Activated T-cell treated with anti-CD3 and anti-CD28 coated beads, Interleukin-2, amount 50 U/mL, for 4 hours (primary cell): ENCODE measurements around the gene BCAR3. TPM values are rescaled to one million over a fixed set of nuclear protein-coding genes. Genes with fewer than 3 reads are reported as not detected.
"Not testable (repeated sequence)": the region's sequence is repeated elsewhere in the genome, so short reads cannot be mapped to it uniquely, and the experiment has no call there.

Experiments
- ATAC-seq, 2 donors: fragments of 200-7000 bp; cut with Tn5 transposase; one replicate each; pipeline ENCODE4 v1.10.0; 2021
- DNase-seq: peaks from one replicate; pipeline ENCODE4 v3.0.0-alpha.2; 2020
- H3K27me3 Mint-ChIP-seq: one replicate; pipeline ENCODE4 v1.8.0; 2021; ENCODE audit warnings: low read depth, mixed read lengths
- H3K36me3 Mint-ChIP-seq: one replicate; pipeline ENCODE4 v1.8.0; 2022; ENCODE audit warnings: mixed read lengths; ENCODE audit not compliant: insufficient read depth
- H3K4me1 Mint-ChIP-seq: one replicate; pipeline ENCODE4 v1.8.0; 2021; ENCODE audit warnings: low read depth, mixed read lengths
- H3K4me3 Mint-ChIP-seq: one replicate; pipeline ENCODE4 v1.8.0; 2021; ENCODE audit warnings: mild to moderate bottlenecking, moderate library complexity, mixed read lengths
- H3K9me3 Mint-ChIP-seq: one replicate; pipeline ENCODE4 v1.8.0; 2021; ENCODE audit warnings: mixed read lengths
- total RNA-seq, 3 donors: library from RNA; stranded (reverse); gene quantifications; one replicate each; pipeline ENCODE4 v1.2.1, GENCODE V29; 2021

BCAR3 gene
- total RNA-seq, 3 donors from 2014 or later: 0.53 to 1.7 (median 1.2) TPM

DNA sequence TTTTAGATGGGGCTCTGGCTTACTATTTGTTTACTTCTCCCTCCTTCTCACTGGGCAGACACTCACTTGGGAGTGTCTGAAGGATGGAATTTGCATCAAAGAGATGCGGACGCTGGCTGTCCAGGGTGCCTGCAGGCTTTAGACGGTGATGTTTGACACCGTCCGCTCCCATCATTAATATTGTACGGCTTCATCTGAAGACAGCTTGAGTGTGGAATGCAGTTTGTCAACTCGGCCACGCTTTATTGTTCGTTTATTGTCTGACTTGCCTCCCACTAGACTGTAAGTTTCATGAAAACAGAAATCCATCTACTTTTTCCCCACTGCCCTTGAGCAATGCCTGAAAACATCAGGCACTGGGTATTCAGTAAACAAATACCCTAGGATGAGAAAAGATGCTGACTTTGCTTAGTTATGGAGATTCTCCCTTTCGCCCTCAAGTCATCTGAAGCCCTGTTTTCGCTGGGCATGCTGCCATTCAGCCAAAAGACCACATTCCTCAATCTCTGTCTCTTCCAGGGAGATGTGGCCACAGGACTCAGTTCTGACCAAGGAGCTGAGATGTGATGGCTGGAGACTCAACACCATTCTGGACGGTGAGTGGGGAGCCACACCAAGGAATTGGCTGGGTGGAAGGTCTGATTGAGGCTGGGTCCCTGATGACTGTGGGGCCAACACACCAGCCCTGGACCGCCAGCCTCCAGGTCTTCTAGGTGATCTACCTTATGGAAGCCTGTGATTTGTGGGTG, 87.6 kb downstream of the BCAR3 start:
- H3K4me3 Mint-ChIP-seq: no peak overlapping the region
- no peaks in the 10 kb centered on the region for H3K36me3 Mint-ChIP-seq
- peaks cover 12% of the 10 kb centered on the region for H3K4me1 Mint-ChIP-seq
- no peaks in the 10 kb centered on the region for H3K9me3 Mint-ChIP-seq
- no peak for DNase-seq
- H3K27me3 Mint-ChIP-seq: no peaks in the 10 kb centered on the region
- no peak for ATAC-seq

DNA sequence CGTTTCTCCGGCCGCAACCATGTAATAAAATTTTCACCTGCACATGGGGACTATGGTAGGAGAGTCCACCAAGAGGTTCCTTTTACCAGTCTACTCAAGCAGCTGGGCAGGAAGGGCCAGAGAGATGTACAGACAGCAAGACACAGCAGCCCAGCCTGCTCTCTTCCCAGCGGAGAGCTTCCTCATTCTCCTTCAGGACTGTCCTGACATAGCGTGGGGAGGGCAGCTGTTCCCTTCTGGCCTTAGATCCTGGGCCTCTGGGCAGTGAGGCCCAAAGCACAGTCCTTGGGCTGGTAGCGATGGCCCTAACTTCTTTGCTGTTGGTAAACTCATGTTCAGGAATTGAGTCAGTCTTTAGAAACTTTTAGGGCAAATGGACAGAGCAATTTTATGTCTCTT, 89.1 kb downstream of the BCAR3 start:
- DNase-seq (no peak), ATAC-seq (no peak)
- Mint-ChIP-seq H3K36me3 (no peaks in the 10 kb centered on the region), H3K27me3 (no peaks in the 10 kb centered on the region), H3K4me1 (peaks cover 12% of the 10 kb centered on the region), H3K9me3 (no peaks in the 10 kb centered on the region), H3K4me3 (no peak overlapping the region)

DNA sequence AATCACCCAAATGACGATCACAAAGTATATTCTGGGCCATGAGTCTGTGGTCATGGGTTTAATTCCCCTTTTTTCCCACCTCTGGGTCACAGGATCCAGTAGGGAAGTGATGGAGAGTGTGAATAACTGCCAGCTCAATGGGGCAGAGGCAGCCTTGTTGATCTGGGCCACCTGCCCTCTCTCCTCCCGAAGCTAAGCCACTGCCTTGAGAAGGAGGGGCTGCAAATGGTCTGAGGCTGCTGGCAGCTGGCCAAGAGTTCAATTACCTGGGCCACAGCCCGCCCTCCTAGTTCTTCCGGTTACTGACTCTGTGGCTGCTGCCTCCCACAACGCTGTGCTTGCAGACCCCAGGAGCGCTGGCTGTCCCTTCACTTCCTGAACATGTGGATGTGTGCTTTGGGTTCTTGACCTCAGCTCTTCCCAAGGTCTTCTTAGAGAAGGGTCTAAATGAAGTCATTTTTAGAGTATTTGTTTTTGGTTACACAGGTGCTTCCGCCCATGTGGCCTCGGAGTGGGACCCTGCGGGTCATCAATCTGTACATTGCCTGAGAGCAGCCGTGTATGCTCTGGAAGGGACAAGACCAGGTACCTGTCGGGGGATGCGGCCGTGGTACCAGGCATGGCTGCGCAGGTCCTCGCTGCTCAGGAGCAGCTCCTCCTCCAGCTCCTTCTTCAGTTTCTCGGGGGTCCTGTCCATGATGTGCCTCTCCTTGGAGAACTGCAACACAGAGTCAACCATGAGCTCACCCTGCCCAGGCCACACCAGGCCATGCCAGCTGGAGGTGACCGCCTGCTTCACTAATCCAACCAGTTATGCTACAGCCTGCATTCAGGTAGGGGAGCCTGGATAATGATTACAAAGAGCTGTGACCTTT, 89.7 kb downstream of the BCAR3 start:
- peak in 1 of 2 donors; percentile 10 for ATAC-seq
- Mint-ChIP-seq H3K27me3 (no peaks in the 10 kb centered on the region), H3K4me1 (peaks cover 12% of the 10 kb centered on the region), H3K4me3 (no peak overlapping the region), H3K36me3 (no peaks in the 10 kb centered on the region), H3K9me3 (no peaks in the 10 kb centered on the region)
- DNase-seq: no peak

DNA sequence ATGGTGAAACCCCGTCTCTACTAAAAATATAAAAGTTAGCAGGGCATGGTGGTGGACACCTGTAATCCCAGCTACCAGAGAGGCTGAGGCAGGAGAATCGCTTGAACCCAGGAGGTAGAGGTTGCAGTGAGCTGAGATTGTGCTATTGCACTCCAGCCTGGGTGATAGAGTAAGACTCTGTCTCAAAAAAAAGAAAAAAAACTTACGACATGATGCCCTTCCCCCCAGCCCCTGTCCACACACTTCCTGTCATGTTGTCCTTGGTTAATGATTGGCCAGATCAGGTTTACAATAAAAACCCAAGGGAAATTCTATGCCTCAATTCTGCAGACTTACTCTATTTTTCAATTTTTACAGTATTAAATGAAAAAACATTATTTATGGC, 90.4 kb downstream of the BCAR3 start:
- peaks cover 12% of the 10 kb centered on the region for H3K4me1 Mint-ChIP-seq
- H3K36me3 Mint-ChIP-seq, H3K27me3 Mint-ChIP-seq, H3K4me3 Mint-ChIP-seq, ATAC-seq, DNase-seq, H3K9me3 Mint-ChIP-seq: not testable (repeated sequence)

DNA sequence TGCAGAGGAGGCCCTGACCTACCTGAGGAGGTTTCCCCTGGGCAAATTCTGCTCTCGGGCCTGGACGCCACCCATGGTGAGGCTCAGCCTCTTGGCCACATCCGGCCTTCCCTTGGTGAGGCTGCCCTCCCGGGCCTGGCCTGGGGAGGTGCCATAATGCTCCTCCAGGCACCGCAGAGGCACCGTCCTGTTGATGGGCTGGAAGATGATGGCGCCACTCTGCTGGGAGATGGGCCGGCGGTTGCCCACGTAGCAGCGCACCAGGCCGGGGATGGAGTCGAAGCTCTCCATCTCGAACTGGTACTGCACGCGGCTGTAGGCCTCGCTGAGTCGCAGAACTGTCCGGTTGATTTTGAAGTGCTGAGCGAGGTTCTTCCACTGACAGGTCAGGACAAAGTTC, 92.7 kb downstream of the BCAR3 start:
- DNase-seq: no peak
- no peak for ATAC-seq
- Mint-ChIP-seq H3K4me3 (no peak overlapping the region), H3K27me3 (no peaks in the 10 kb centered on the region), H3K9me3 (no peaks in the 10 kb centered on the region), H3K36me3 (no peaks in the 10 kb centered on the region), H3K4me1 (peaks cover 12% of the 10 kb centered on the region)

DNA sequence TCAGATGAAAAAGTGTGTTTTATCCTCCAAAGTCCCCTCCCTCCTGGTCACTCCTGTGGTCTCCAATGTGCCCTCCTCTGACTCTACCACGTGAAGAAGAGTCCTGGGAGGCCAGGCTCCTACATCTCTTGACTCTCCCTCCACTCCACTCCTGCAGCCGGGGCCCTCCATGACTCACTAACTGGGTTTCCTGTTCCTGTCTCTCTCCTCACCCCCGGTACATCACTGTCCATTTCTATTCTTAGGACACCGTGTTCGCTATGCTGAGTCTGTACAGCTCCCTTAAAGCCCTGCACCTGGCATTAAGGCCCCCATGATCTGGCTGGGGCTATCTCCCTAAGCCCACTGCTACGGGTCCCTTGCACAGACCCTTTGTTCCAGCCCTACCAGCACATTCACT, 93.4 kb downstream of the BCAR3 start:
- H3K36me3 Mint-ChIP-seq: no peaks in the 10 kb centered on the region
- DNase-seq: no peak
- H3K27me3 Mint-ChIP-seq: no peaks in the 10 kb centered on the region
- no peaks in the 10 kb centered on the region for H3K9me3 Mint-ChIP-seq
- H3K4me1 Mint-ChIP-seq: peaks cover 12% of the 10 kb centered on the region
- ATAC-seq: no peak
- no peak overlapping the region for H3K4me3 Mint-ChIP-seq

DNA sequence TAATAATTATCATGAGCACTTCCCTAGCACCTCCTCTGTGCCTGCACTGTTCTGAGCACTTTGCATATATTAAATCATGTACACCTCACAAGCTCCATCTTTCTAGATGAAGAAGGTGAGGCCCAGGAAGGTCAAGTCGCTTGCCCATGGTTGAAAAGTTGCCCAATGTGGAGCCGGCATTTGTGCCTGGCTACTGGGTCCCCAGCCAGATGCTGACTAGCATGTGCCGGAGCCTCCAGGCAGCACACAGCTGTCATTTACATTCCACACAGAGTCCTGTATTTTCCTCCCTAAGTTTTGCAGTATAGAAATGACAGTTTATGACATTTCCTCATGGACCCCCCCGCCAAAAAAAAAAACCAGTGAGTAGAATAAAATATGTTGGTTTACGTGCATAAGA, 94.3 kb downstream of the BCAR3 start:
- no peak overlapping the region for H3K4me3 Mint-ChIP-seq
- DNase-seq: no peak
- peaks cover 12% of the 10 kb centered on the region for H3K4me1 Mint-ChIP-seq
- H3K27me3 Mint-ChIP-seq: no peaks in the 10 kb centered on the region
- ATAC-seq: no peak
- no peaks in the 10 kb centered on the region for H3K9me3 Mint-ChIP-seq
- H3K36me3 Mint-ChIP-seq: no peaks in the 10 kb centered on the region

DNA sequence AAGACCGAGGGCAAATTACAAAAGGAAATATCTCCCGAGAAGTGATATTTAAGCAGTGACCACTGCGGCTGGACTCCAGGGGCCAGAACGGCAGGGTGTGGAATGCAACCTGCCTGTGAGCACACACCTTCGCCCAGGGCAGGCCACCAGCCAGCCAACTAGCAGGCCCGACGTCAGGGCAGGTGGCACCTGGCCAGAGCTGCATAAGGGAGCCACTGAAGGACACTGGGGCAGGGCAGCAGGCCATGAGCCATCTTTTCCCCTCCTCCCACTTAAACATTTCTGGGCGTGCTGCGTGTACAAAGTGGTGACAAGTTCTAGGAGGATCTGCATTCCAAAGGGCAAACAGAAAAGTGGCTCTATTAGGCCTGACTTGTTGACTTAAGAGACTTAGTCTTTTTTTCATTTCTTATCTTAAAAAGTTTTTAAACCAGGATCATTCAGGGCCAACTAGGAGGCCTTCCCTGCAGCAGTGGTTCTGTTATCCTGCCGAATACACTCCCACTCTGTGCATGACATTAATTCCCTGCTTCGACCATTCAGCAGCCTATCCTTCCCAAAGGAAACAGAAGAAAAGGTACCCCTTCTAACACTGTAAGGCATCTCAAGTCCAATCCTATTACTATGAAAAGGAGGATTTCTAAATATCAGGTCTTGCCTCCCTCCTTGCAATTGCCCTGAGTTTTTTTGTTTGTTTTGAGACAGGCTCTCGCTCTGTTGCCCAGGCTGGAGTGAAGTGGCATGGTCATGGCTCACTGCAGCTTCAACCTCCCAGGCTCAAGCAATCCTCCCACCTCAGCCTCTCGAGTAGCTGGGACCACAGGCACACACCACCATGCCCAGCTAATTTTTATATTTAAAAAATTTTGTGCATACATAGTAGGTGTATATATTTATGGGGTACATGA, 96.3 kb downstream of the BCAR3 start:
- no peaks in the 10 kb centered on the region for H3K36me3 Mint-ChIP-seq
- H3K4me3 Mint-ChIP-seq: no peak overlapping the region
- ATAC-seq (no peak), DNase-seq (no peak)
- peaks cover 2% of the 10 kb centered on the region for H3K4me1 Mint-ChIP-seq
- H3K9me3 Mint-ChIP-seq: no peaks in the 10 kb centered on the region
- no peaks in the 10 kb centered on the region for H3K27me3 Mint-ChIP-seq

DNA sequence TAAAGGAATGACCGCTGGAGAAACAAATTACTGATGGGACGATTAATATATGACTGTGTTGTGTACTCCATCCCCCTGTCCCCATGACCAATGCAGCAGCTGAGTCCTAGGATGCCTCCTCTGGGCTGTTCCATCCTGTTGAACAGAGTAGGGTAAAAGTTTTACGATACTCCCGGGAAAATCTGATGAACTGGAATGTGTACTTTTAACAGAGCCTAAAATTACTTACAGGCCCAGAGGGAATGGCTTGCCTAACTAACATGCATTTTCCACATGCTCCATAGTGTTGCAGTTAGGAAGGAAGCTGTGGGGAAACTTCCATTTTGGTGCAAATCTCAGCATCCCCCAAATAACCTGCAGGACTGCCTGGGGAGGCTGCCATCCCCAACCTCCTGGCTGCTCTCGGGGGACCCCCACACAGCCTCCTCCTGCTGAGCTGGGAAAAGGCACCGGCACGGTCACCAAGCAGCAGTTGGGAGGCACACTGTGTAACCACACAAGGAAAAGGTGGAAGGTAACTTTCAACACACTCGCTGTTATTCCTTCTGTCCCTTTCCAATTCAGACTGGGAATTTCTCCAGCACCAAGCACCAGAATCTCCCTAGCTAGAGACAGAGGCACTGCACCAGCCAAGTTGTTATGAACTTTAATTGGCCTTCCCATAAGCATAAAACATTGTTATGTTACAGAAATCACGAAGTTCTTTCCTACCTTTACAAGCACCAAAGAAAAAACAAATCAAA, 97.2 kb downstream of the BCAR3 start:
- H3K36me3 Mint-ChIP-seq: no peaks in the 10 kb centered on the region
- no peaks in the 10 kb centered on the region for H3K9me3 Mint-ChIP-seq
- no peak for DNase-seq
- no peak overlapping the region for H3K4me3 Mint-ChIP-seq
- no peak for ATAC-seq
- no peaks in the 10 kb centered on the region for H3K4me1 Mint-ChIP-seq
- H3K27me3 Mint-ChIP-seq: no peaks in the 10 kb centered on the region

DNA sequence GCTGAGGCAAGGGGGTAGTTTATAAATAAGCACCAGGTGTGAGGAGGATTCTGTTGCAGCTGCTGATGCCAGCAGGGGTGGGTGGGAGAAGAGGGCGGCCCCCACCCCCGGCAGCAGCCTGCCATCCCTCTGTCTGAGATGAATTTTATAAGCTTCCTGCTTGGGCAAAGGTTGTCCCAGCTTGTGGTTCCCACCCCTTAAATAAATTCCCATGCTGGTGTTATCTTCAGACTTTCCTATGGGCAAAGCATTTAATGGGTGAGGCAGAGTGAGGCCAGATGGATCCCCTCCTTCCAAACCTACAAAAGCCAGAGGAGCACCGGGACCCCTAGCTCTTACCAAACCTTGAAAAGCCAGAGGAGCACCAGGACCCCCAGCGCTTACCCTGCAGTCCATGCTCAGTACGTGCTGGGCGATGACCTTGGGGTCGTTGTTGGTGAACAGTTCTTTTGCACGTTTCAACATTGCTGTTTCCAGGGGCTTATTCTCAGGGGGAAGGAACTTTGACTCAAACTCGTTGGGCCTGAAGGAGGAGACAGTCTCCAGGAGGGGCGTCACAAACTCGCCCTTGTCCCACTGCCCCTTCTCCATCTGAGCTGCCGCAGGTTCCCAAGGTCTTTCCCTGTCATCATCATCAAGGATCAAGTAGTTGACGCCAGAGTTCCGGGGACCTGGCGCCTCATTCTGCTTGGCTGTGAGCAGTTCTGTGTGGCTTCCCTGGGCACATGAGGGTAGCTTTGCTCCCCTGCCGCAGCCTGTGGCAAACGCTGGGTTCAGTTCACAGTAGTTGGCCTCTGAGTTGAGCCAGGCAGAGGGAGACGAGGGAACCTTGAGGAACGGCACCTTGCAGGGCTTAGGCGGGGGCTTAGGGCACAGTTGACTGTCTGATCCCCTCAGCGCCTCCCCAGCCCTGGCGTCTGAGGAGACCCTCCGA, 99.5 kb downstream of the BCAR3 start:
- Mint-ChIP-seq H3K4me1 (no peaks in the 10 kb centered on the region), H3K4me3 (no peak overlapping the region), H3K9me3 (no peaks in the 10 kb centered on the region), H3K27me3 (no peaks in the 10 kb centered on the region), H3K36me3 (no peaks in the 10 kb centered on the region)
- no peak for DNase-seq
- ATAC-seq: no peak

DNA sequence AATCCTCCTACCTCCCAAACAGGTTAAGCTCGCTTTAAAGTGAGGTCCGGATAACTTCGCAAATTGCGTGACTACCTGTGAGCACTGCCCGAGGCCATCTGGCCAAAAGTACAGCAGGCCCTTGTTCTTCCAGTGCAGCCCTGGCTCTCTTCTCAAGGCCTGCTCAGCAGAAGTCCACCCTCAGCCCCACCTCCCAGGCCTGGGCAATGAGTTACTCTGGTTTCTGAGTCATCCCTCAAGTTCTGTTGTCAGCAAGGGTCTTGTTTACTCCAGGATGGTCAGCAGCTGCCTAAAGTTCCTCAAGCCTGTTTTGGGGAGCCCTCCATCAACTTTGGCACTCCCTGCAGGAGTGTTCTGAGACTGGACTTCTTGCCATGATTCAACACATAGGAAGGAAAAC, 101.7 kb downstream of the BCAR3 start:
- Mint-ChIP-seq H3K27me3 (no peaks in the 10 kb centered on the region), H3K9me3 (no peaks in the 10 kb centered on the region), H3K4me3 (no peak overlapping the region), H3K4me1 (no peaks in the 10 kb centered on the region), H3K36me3 (no peaks in the 10 kb centered on the region)
- DNase-seq: no peak
- no peak for ATAC-seq

DNA sequence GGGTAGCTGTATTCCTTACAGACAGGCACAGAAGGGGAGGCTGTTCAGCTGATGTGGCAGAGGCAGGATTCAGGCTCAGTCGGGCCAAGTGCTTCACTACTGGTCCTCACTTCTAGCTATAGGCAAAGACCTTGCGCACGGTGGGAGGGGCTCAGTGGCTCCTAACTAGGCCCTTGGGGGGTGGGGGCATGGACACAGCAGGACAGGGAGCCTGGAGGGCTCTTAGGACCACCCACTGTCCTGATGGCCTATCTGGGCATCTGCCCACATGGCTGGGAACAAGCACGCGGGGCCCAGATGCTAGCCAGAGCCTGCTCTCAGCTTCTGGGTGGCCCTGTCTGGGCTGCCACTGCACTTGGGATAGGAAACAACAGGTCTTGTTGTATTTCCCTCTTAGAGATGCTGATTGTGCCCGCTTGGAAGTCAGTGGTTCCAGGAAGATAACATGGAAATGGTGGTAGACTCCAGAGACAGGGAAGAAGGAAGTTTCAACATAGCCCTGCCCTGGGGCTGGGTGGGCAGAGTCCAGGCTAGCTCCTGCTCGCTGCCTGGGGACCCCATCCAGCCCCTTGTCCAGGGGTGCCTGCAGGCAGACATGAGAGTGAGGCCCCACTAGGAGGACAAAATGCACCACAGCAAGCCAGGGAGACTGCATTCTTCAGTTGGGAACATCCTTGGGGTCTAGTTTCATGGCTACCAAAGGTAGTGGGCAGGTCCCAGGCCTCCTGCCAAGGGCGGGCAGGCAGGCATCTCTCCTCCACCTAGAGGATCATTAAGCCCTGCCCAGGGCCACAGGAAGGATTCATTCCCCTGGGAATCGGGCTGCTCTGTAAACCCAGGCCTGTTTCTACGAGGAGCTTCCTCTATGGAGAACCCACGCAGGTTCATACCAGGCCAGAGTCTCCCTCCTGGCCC, 102.5 kb downstream of the BCAR3 start:
- Mint-ChIP-seq H3K4me3 (no peak overlapping the region), H3K4me1 (no peaks in the 10 kb centered on the region), H3K27me3 (no peaks in the 10 kb centered on the region), H3K36me3 (no peaks in the 10 kb centered on the region), H3K9me3 (no peaks in the 10 kb centered on the region)
- no peak for ATAC-seq
- no peak for DNase-seq
